ENCODE measurements around the gene UBA5.

Gene UBA5

GRCh38 chr3:132661101-132661500 is 972 bp downstream of the UBA5 start:
- H3K4me3 ChIP-seq (ENCODE audit: insufficient read depth, low read depth, low read length, poor library complexity, severe bottlenecking), result peak overlapping the region; percentile 93
- H3K27ac ChIP-seq (ENCODE audit: insufficient read depth, low read length, poor library complexity, severe bottlenecking), result peak overlapping the region; percentile 77
- H3K4me1 ChIP-seq (ENCODE audit: control insufficient read depth, insufficient read depth, low read length, poor library complexity, severe bottlenecking), result peaks cover 11% of the 10 kb centered on the region
- H3K36me3 ChIP-seq (ENCODE audit: control insufficient read depth, insufficient read depth, low read length), result no peaks in the 10 kb centered on the region
- no peak for DNase-seq
- no peaks in the 10 kb centered on the region for H3K27me3 ChIP-seq (replicated peaks; ENCODE audit: control insufficient read depth, insufficient read depth, low read length, poor library complexity, severe bottlenecking)
- no peaks in the 10 kb centered on the region for H3K9me3 ChIP-seq (ENCODE audit: control insufficient read depth, low read length)

- H3K4me1 ChIP-seq (ENCODE audit: control insufficient read depth, insufficient read depth, low read length, poor library complexity, severe bottlenecking), result peaks cover 11% of the 10 kb centered on the region
- no peak overlapping the region for H3K4me3 ChIP-seq (ENCODE audit: insufficient read depth, low read depth, low read length, poor library complexity, severe bottlenecking)
- H3K27ac ChIP-seq (ENCODE audit: insufficient read depth, low read length, poor library complexity, severe bottlenecking), result no peak overlapping the region
These were observed 2.1 kb downstream of the UBA5 start for GRCh38 chr3:132662212-132662611.

DNA sequence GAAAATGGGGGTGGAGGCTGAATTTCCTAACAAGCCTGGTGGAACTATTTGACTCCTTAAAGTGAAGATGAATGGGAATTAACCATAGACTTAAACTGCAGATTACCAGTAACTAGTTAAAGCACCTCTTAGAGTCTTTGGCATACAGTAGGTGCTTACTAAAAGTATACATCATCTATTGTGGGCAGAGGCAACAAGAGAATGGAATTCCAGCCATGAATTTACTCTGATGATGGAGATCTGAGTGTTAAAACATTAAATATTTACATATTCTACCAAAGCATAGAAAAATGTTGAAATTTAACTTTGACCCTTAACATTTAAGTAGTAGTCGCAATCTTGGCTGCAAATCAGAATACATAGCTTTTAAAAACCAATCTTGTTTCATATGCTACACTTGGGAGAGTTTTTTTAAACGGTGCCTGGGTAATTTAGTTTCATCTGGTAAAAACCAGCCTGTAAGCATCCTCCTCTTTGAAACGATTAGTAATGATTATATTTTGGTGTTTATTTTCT is 5.2 kb downstream of the UBA5 start:
- H3K9me3 ChIP-seq (ENCODE audit: control insufficient read depth, low read length), result no peaks in the 10 kb centered on the region
- no peaks in the 10 kb centered on the region for H3K27me3 ChIP-seq (replicated peaks; ENCODE audit: control insufficient read depth, insufficient read depth, low read length, poor library complexity, severe bottlenecking)
- H3K4me1 ChIP-seq (ENCODE audit: control insufficient read depth, insufficient read depth, low read length, poor library complexity, severe bottlenecking), result peaks cover 11% of the 10 kb centered on the region
- DNase-seq, result no peak
- H3K27ac ChIP-seq (ENCODE audit: insufficient read depth, low read length, poor library complexity, severe bottlenecking), result no peak overlapping the region
- no peaks in the 10 kb centered on the region for H3K36me3 ChIP-seq (ENCODE audit: control insufficient read depth, insufficient read depth, low read length)
- no peak overlapping the region for H3K4me3 ChIP-seq (ENCODE audit: insufficient read depth, low read depth, low read length, poor library complexity, severe bottlenecking)

More at GRCh38 chr3:132662212-132662611, 2.1 kb downstream of the UBA5 start:
- DNase-seq, result no peak
- Histone ChIP-seq H3K9me3 (ENCODE audit: control insufficient read depth, low read length) (no peaks in the 10 kb centered on the region), H3K36me3 (ENCODE audit: control insufficient read depth, insufficient read depth, low read length) (no peaks in the 10 kb centered on the region), H3K27me3 (replicated peaks; ENCODE audit: control insufficient read depth, insufficient read depth, low read length, poor library complexity, severe bottlenecking) (no peaks in the 10 kb centered on the region)

- no peak for DNase-seq
- Histone ChIP-seq H3K27ac (ENCODE audit: insufficient read depth, low read length, poor library complexity, severe bottlenecking) (no peak overlapping the region), H3K9me3 (ENCODE audit: control insufficient read depth, low read length) (no peaks in the 10 kb centered on the region), H3K27me3 (replicated peaks; ENCODE audit: control insufficient read depth, insufficient read depth, low read length, poor library complexity, severe bottlenecking) (no peaks in the 10 kb centered on the region), H3K36me3 (ENCODE audit: control insufficient read depth, insufficient read depth, low read length) (peaks cover 15% of the 10 kb centered on the region), H3K4me1 (ENCODE audit: control insufficient read depth, insufficient read depth, low read length, poor library complexity, severe bottlenecking) (no peaks in the 10 kb centered on the region), H3K4me3 (ENCODE audit: insufficient read depth, low read depth, low read length, poor library complexity, severe bottlenecking) (no peak overlapping the region)
These were observed 9.2 kb downstream of the UBA5 start for GRCh38 chr3:132669256-132669777.

GRCh38 chr3:132675408-132675807 is 15.3 kb downstream of the UBA5 start:
- H3K4me3 ChIP-seq (ENCODE audit: insufficient read depth, low read depth, low read length, poor library complexity, severe bottlenecking), result no peak overlapping the region
- no peaks in the 10 kb centered on the region for H3K4me1 ChIP-seq (ENCODE audit: control insufficient read depth, insufficient read depth, low read length, poor library complexity, severe bottlenecking)
- H3K27me3 ChIP-seq (replicated peaks; ENCODE audit: control insufficient read depth, insufficient read depth, low read length, poor library complexity, severe bottlenecking), result no peaks in the 10 kb centered on the region
- no peak for DNase-seq
- H3K36me3 ChIP-seq (ENCODE audit: control insufficient read depth, insufficient read depth, low read length), result peaks cover 29% of the 10 kb centered on the region
- no peaks in the 10 kb centered on the region for H3K9me3 ChIP-seq (ENCODE audit: control insufficient read depth, low read length)
- H3K27ac ChIP-seq (ENCODE audit: insufficient read depth, low read length, poor library complexity, severe bottlenecking), result no peak overlapping the region

- H3K9me3 ChIP-seq (ENCODE audit: control insufficient read depth, low read length), result no peaks in the 10 kb centered on the region
- DNase-seq, result no peak
- H3K4me3 ChIP-seq (ENCODE audit: insufficient read depth, low read depth, low read length, poor library complexity, severe bottlenecking), result no peak overlapping the region
- no peaks in the 10 kb centered on the region for H3K4me1 ChIP-seq (ENCODE audit: control insufficient read depth, insufficient read depth, low read length, poor library complexity, severe bottlenecking)
- H3K36me3 ChIP-seq (ENCODE audit: control insufficient read depth, insufficient read depth, low read length), result peaks cover 28% of the 10 kb centered on the region
- no peaks in the 10 kb centered on the region for H3K27me3 ChIP-seq (replicated peaks; ENCODE audit: control insufficient read depth, insufficient read depth, low read length, poor library complexity, severe bottlenecking)
- no peak overlapping the region for H3K27ac ChIP-seq (ENCODE audit: insufficient read depth, low read length, poor library complexity, severe bottlenecking)
These were observed 19.8 kb downstream of the UBA5 start for GRCh38 chr3:132679911-132680310.

- H3K36me3 ChIP-seq (ENCODE audit: control insufficient read depth, insufficient read depth, low read length), result peaks cover 39% of the 10 kb centered on the region
- no peak overlapping the region for H3K27ac ChIP-seq (ENCODE audit: insufficient read depth, low read length, poor library complexity, severe bottlenecking)
- H3K4me3 ChIP-seq (ENCODE audit: insufficient read depth, low read depth, low read length, poor library complexity, severe bottlenecking), result no peak overlapping the region
- no peaks in the 10 kb centered on the region for H3K9me3 ChIP-seq (ENCODE audit: control insufficient read depth, low read length)
- H3K27me3 ChIP-seq (replicated peaks; ENCODE audit: control insufficient read depth, insufficient read depth, low read length, poor library complexity, severe bottlenecking), result no peaks in the 10 kb centered on the region
- no peaks in the 10 kb centered on the region for H3K4me1 ChIP-seq (ENCODE audit: control insufficient read depth, insufficient read depth, low read length, poor library complexity, severe bottlenecking)
- DNase-seq, result no peak
These were observed 21.3 kb downstream of the UBA5 start for GRCh38 chr3:132681421-132681820.

DNA sequence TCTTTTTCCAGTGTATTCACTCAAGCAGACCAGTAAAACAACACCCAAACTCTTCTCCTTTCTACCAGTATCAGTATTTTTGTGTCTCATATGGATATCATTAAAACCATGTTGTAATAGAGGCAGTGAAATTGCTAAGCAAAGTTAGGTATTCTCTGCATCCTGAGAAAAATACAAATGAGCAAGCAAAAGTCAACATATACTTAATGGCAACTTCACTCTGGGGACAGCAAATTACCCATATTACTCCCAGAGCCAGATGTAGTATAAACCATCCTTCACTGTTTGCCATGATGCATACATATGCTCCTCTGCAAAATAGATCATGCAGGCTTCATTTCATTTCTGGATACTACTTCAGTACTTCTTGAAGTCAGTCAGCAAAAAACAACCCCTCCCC is 22.1 kb downstream of the UBA5 start:
- DNase-seq, result no peak
- Histone ChIP-seq H3K4me1 (ENCODE audit: control insufficient read depth, insufficient read depth, low read length, poor library complexity, severe bottlenecking) (no peaks in the 10 kb centered on the region), H3K27ac (ENCODE audit: insufficient read depth, low read length, poor library complexity, severe bottlenecking) (no peak overlapping the region), H3K9me3 (ENCODE audit: control insufficient read depth, low read length) (no peaks in the 10 kb centered on the region), H3K4me3 (ENCODE audit: insufficient read depth, low read depth, low read length, poor library complexity, severe bottlenecking) (no peak overlapping the region), H3K36me3 (ENCODE audit: control insufficient read depth, insufficient read depth, low read length) (peaks cover 46% of the 10 kb centered on the region), H3K27me3 (replicated peaks; ENCODE audit: control insufficient read depth, insufficient read depth, low read length, poor library complexity, severe bottlenecking) (no peaks in the 10 kb centered on the region)

- Histone ChIP-seq H3K36me3 (ENCODE audit: control insufficient read depth, insufficient read depth, low read length) (peaks cover 72% of the 10 kb centered on the region), H3K27ac (ENCODE audit: insufficient read depth, low read length, poor library complexity, severe bottlenecking) (no peak overlapping the region), H3K4me3 (ENCODE audit: insufficient read depth, low read depth, low read length, poor library complexity, severe bottlenecking) (no peak overlapping the region), H3K4me1 (ENCODE audit: control insufficient read depth, insufficient read depth, low read length, poor library complexity, severe bottlenecking) (no peaks in the 10 kb centered on the region), H3K9me3 (ENCODE audit: control insufficient read depth, low read length) (no peaks in the 10 kb centered on the region), H3K27me3 (replicated peaks; ENCODE audit: control insufficient read depth, insufficient read depth, low read length, poor library complexity, severe bottlenecking) (no peaks in the 10 kb centered on the region)
- no peak for DNase-seq
These were observed 29.9 kb downstream of the UBA5 start for GRCh38 chr3:132690040-132690439.

GRCh38 chr3:132694991-132695390 is 34.9 kb downstream of the UBA5 start:
- Histone ChIP-seq H3K4me1 (ENCODE audit: control insufficient read depth, insufficient read depth, low read length, poor library complexity, severe bottlenecking) (no peaks in the 10 kb centered on the region), H3K36me3 (ENCODE audit: control insufficient read depth, insufficient read depth, low read length) (peaks cover 56% of the 10 kb centered on the region), H3K27me3 (replicated peaks; ENCODE audit: control insufficient read depth, insufficient read depth, low read length, poor library complexity, severe bottlenecking) (no peaks in the 10 kb centered on the region), H3K4me3 (ENCODE audit: insufficient read depth, low read depth, low read length, poor library complexity, severe bottlenecking) (no peak overlapping the region), H3K9me3 (ENCODE audit: control insufficient read depth, low read length) (no peaks in the 10 kb centered on the region), H3K27ac (ENCODE audit: insufficient read depth, low read length, poor library complexity, severe bottlenecking) (no peak overlapping the region)
- DNase-seq, result no peak
